K562 (cell line): Measurements from ENCODE around the gene LDB1. TPM values are rescaled to one million over a fixed set of nuclear protein-coding genes. Genes with fewer than 3 reads are reported as not detected.

Experiments
- ATAC-seq: fragments of 200-7000 bp; cut with Tn5 transposase; 3 replicates; pipeline ENCODE4 v1.9.1; 2020; ENCODE audit warnings: moderate library complexity
- BruUV-seq: library from RNA; stranded (reverse); fragments of 400-500 nt; replicated peaks from 2 replicates; lab custom pipeline; 2021; lab: Mats Ljungman, UMichigan
- CTCF ChIA-PET: fragments of 300-600 bp; formaldehyde crosslinking; extraction: SDS; loops from one replicate; lab custom pipeline; 2021; ENCODE audit warnings: low intra/inter-chr PET ratio; lab: Yijun Ruan, JAX
- POLR2A ChIA-PET: fragments of 300-600, 350-650 bp; sonication (Branson Sonifier 250); formaldehyde crosslinking; extraction: SDS; loops from one replicate; lab custom pipeline; 2021; ENCODE audit warnings: antibody characterized with exemption, inconsistent platforms; lab: Yijun Ruan, JAX
- DNase-seq, 4 experiments: peaks; one replicate each; pipeline versions ENCODE4 v3.0.0 to v3.0.0-alpha.2; 2011 to 2018; ENCODE audit warnings: low spot score in 3 of 4, mixed read lengths in 3 of 4; ENCODE audit errors: extremely low read depth in 1 of 4
- FAIRE-seq: peaks from 2 replicates; lab custom pipeline; 2011; peaks lifted over from hg19 to GRCh38; lab: Jason Lieb, UNC
- H2AFZ ChIP-seq: 2 replicates; pipeline ENCODE4 v1.6.0; 2011; ENCODE audit warnings: low read depth, low read length, control low read depth, inconsistent platforms
- H3K27ac ChIP-seq: fragments of 200-600 bp; 3 replicates; pipeline ENCODE4 v1.8.0; 2011; ENCODE audit warnings: low read depth, mild to moderate bottlenecking, control low read depth, inconsistent platforms, low read length, moderate library complexity, mixed read lengths; ENCODE audit errors: extremely low read depth
- H3K27me3 ChIP-seq, 2 experiments: fragments of 300-600 bp in 1 of 2; 2 replicates in 1 of 2; 3 replicates in 1 of 2; pipeline versions ENCODE4 v1.6.0 to v1.8.0; 2011; ENCODE audit warnings: inconsistent platforms in 2 of 2, low read length in 2 of 2, mild to moderate bottlenecking in 1 of 2, mixed read lengths in 1 of 2, moderate library complexity in 1 of 2; ENCODE audit not compliant: control insufficient read depth in 2 of 2, insufficient read depth in 2 of 2
- H3K36me3 ChIP-seq: fragments of 300-600 bp; 3 replicates; pipeline ENCODE4 v1.8.0; 2011; ENCODE audit warnings: mild to moderate bottlenecking, low read length, inconsistent platforms; ENCODE audit not compliant: control insufficient read depth, insufficient read depth
- H3K4me1 ChIP-seq, 2 experiments: fragments of 200-600 bp in 1 of 2; replicated peaks in 1 of 2; 2 replicates in 1 of 2; 3 replicates in 1 of 2; pipeline versions ENCODE4 v1.5.1 to v1.8.0; 2011; ENCODE audit warnings: inconsistent platforms in 2 of 2, low read length in 2 of 2, mild to moderate bottlenecking in 1 of 2, mixed read lengths in 1 of 2, moderate library complexity in 1 of 2; ENCODE audit not compliant: control insufficient read depth in 2 of 2, insufficient read depth in 2 of 2
- H3K4me2 ChIP-seq: 2 replicates; pipeline ENCODE4 v1.6.1; 2011; ENCODE audit warnings: low read length, control low read depth, inconsistent platforms, mixed read lengths; ENCODE audit not compliant: insufficient read depth
- H3K4me3 ChIP-seq: fragments of 200-600 bp; sonication (generic), shearing (Covaris generic); 2 replicates; pipeline ENCODE4 v1.5.1; 2016; ENCODE audit warnings: control low read depth, inconsistent platforms
- H3K79me2 ChIP-seq: fragments of 200-600 bp; 3 replicates; pipeline ENCODE4 v1.8.0; 2011; ENCODE audit warnings: low read length, inconsistent platforms; ENCODE audit not compliant: control insufficient read depth, insufficient read depth
- H3K9ac ChIP-seq, 2 experiments: 2 replicates each; pipeline versions ENCODE4 v1.6.0 to v1.6.1; 2011; ENCODE audit warnings: low read depth in 2 of 2, low read length in 2 of 2, control low read depth in 1 of 2, inconsistent platforms in 1 of 2, mild to moderate bottlenecking in 1 of 2, mixed read lengths in 1 of 2; ENCODE audit not compliant: insufficient read depth in 1 of 2
- H3K9me1 ChIP-seq: one replicate; pipeline ENCODE4 v1.6.0; 2011; ENCODE audit warnings: inconsistent platforms, mild to moderate bottlenecking, low read length, moderate library complexity; ENCODE audit not compliant: control insufficient read depth, insufficient read depth
- H3K9me3 ChIP-seq: replicated peaks from 2 replicates; pipeline ENCODE4 v1.5.1; 2011; ENCODE audit warnings: low read depth, low read length, inconsistent platforms; ENCODE audit not compliant: control insufficient read depth, insufficient read depth
- H4K20me1 ChIP-seq: replicated peaks from 2 replicates; pipeline ENCODE4 v1.6.1; 2011; ENCODE audit warnings: low read length, inconsistent platforms, mixed read lengths; ENCODE audit not compliant: control insufficient read depth, insufficient read depth
- CREB3L1 ChIP-seq: fragments of 450-650 bp; IDR thresholded peaks from 2 replicates; pipeline ENCODE4 v1.6.1; 2014; ENCODE audit warnings: low read depth, mild to moderate bottlenecking, moderate library complexity, borderline replicate concordance
- GATAD2A ChIP-seq: fragments of 450-650 bp; IDR thresholded peaks from 2 replicates; pipeline ENCODE4 v1.6.1; 2017
- HBP1 ChIP-seq: fragments of 450-650 bp; formaldehyde crosslinking; IDR thresholded peaks from 2 replicates; pipeline ENCODE4 v1.4.0; 2022; ENCODE audit warnings: missing genetic modification characterization
- JUN ChIP-seq, 2 experiments: sonication (generic) in 1 of 2; formaldehyde crosslinking in 1 of 2; IDR thresholded peaks; 2 replicates each; pipeline versions ENCODE4 v1.6.1 to v1.8.0; 2012 to 2022; ENCODE audit warnings: borderline replicate concordance in 2 of 2, mild to moderate bottlenecking in 2 of 2, improper control_type of control experiment in 1 of 2, low read depth in 1 of 2, low read length in 1 of 2, missing genetic modification reagents in 1 of 2
- MAZ ChIP-seq, 2 experiments: fragments of 450-650 bp in 1 of 2; sonication (generic) in 1 of 2; formaldehyde crosslinking; IDR thresholded peaks in 1 of 2; conservative IDR thresholded peaks in 1 of 2; 2 replicates each; pipeline versions ENCODE4 v1.4.0 to v1.5.0; 2020; ENCODE audit warnings: mild to moderate bottlenecking in 1 of 2, missing genetic modification reagents in 1 of 2
- MECOM ChIP-seq: fragments of 250-450 bp; sonication (Bioruptor Pico); IDR thresholded peaks from 2 replicates; pipeline ENCODE4 v1.8.0; 2022; ENCODE audit warnings: inconsistent platforms
- NCOR1 ChIP-seq: fragments of 450-650 bp; IDR thresholded peaks from 2 replicates; pipeline ENCODE4 v1.6.1; 2016; ENCODE audit warnings: mild to moderate bottlenecking, moderate library complexity
- NONO ChIP-seq, 2 experiments: fragments of 200-400 bp in 1 of 2; fragments of 450-650 bp in 1 of 2; formaldehyde crosslinking in 1 of 2; IDR thresholded peaks; 2 replicates each; pipeline ENCODE4 v1.6.1; 2017; ENCODE audit warnings: low read depth in 2 of 2, mild to moderate bottlenecking in 2 of 2, moderate library complexity in 2 of 2, low read length in 1 of 2
- SAP30 ChIP-seq: fragments of 200-600 bp; sonication (generic); IDR thresholded peaks from 2 replicates; pipeline ENCODE4 v1.6.1; 2012; ENCODE audit warnings: borderline replicate concordance, low read depth, mild to moderate bottlenecking, moderate library complexity, low read length, control low read depth, inconsistent platforms; ENCODE audit not compliant: insufficient read depth, poor library complexity, severe bottlenecking
- TEAD1 ChIP-seq, 2 experiments: fragments of 450-650 bp in 1 of 2; sonication (generic) in 1 of 2; formaldehyde crosslinking; IDR thresholded peaks; 2 replicates each; pipeline versions ENCODE4 v1.4.0 to v1.8.0; 2020 to 2022; ENCODE audit warnings: mild to moderate bottlenecking in 2 of 2, missing genetic modification reagents in 1 of 2
- ZNF592 ChIP-seq: fragments of 450-650 bp; IDR thresholded peaks from 2 replicates; pipeline ENCODE4 v1.6.1; 2017; ENCODE audit warnings: antibody characterized with exemption, mild to moderate bottlenecking
- WGBS: fragments of 100-300 bp; shearing (Covaris generic); methylation state at CpG from one replicate; pipeline ENCODE4 v1.1.6; 2016; ENCODE audit warnings: low coverage, mixed read lengths; ENCODE audit not compliant: insufficient coverage; ENCODE audit errors: missing lambda C conversion rate; 5-methylcytosine and 5-hydroxymethylcytosine counted together
- in situ Hi-C: fragments of 300-500 bp; cut with MboI; formaldehyde crosslinking; loops from 4 replicates; pipeline ENCODE4 v1.15.0; 2018; ENCODE audit warnings: inconsistent platforms, mixed read lengths
- intact Hi-C: fragments of 100-400 bp; cut with micrococcal nuclease; formaldehyde crosslinking; loops from 2 replicates; pipeline ENCODE4 v1.14.2; 2022
- polyA plus RNA-seq, 8 experiments: library from polyadenylated mRNA; depleted of rRNA in 4 of 8; stranded (reverse) in 5 of 8; unstranded in 3 of 8; fragments of >200 nt; fragmentation: Nextera tagmentation in 2 of 8; fragmentation: Illumina TruSeq in 1 of 8; extraction: Ambion mirVana in 2 of 8; extraction: Trizol in 1 of 8; gene quantifications; 2 replicates each; pipeline versions ENCODE4 v1.2.1 to v1.2.3, GENCODE V29; 2011 to 2014; ENCODE audit warnings: inconsistent platforms in 1 of 8, missing spikeins in 1 of 8
- total RNA-seq, 7 experiments: library from RNA; depleted of rRNA in 6 of 7; stranded (reverse); fragments of >200 nt in 6 of 7; fragmentation: Illumina TruSeq in 2 of 7; extraction: Trizol in 2 of 7; gene quantifications; 2 replicates each; pipeline versions ENCODE4 v1.2.1 to v1.2.3, GENCODE V29; 2011 to 2021; ENCODE audit warnings: low replicate concordance in 1 of 7

Gene LDB1
- total and polyA plus RNA-seq, 9 of the 15 experiments (the other 6 are each of a cell fraction or from before 2014, with no cell fraction given), result 1.9 to 137 (median 105) TPM

- TF ChIP-seq NONO (IDR thresholded peaks at IDR 0.05; ENCODE audit: low read depth in 2 of 2, low read length in 1 of 2) (peak in 1 of 2 experiments; percentile 35; a peak in 1 of 4 replicates), NCOR1 (peak; percentile 93), MECOM (CRISPR knock-in tag) (no peak), GATAD2A (peak; percentile 83; the same call in 1 of the 2 replicates), HBP1 (no peak), MAZ (CRISPR knock-in tag; conservative IDR thresholded peaks at IDR 0.05 in 1 of 2, IDR thresholded peaks at IDR 0.05 in 1 of 2) (peak; percentile 71 to 93; a peak in 3 of 4 replicates)
- TF ChIP-seq, all 486 proteins: peak for 99
These were observed 7.9 kb downstream of the LDB1 start (continued) for GRCh38 chr10:102112210-102112817.

- Histone ChIP-seq H4K20me1 (peaks cover 20% of the 10 kb centered on the region), H3K27ac (peak overlapping the region; percentile 97), H3K4me3 (no peak overlapping the region), H3K9me1 (peaks cover 3% of the 10 kb centered on the region), H3K9ac (peak overlapping the region in 1 of 2 experiments; percentile 54; a peak in 1 of 4 replicates), H3K4me2 (no peak overlapping the region), H2AFZ (no peak overlapping the region), H3K36me3 (peaks cover 67% of the 10 kb centered on the region), H3K79me2 (peaks cover 70% of the 10 kb centered on the region), H3K27me3 (no peaks in the 10 kb centered on the region), H3K9me3 (no peaks in the 10 kb centered on the region), H3K4me1 (peaks cover 24 to 28% of the 10 kb centered on the region in 2 experiments)
- BruUV-seq, result no TSS peak
- CTCF ChIA-PET, result no interaction called here
- ATAC-seq, result no peak
- no peak for FAIRE-seq
- intact Hi-C loops (loop anchor here (10.0 kb wide), 1 partner anchor 266 kb away; the partner anchor contains the start of gene KCNIP2), in situ Hi-C loops (no loop called here)
- WGBS, result 65% methylated on average over 4 of the region's 12 CpGs
- POLR2A ChIA-PET, result interaction anchor here (0.9 to 4.1 kb wide), 2 partner anchors 8 to 21 kb away, joined by 3 to 27 read pairs; no protein-coding TSS in a partner anchor
- no peak for DNase-seq
- TF ChIP-seq CREB3L1 (no peak), ZNF592 (no peak), TEAD1 (CRISPR knock-in tag; IDR thresholded peaks at IDR 0.05) (no peak), SAP30 (no peak), JUN (IDR thresholded peaks at IDR 0.05; ENCODE audit: borderline replicate concordance, low read depth, low read length) (no peak), JUN (CRISPR knock-in tag; IDR thresholded peaks at IDR 0.05; ENCODE audit: borderline replicate concordance) (no peak)
These were observed 8.9 kb downstream of the LDB1 start for GRCh38 chr10:102111276-102111675.
